Left ventricle myocardium inferior (tissue), 1 donor: ENCODE measurements around the gene EEF2KMT. TPM values are rescaled to one million over a fixed set of nuclear protein-coding genes. Genes with fewer than 3 reads are reported as not detected.
"Not testable (repeated sequence)": the region's sequence is repeated elsewhere in the genome, so short reads cannot be mapped to it uniquely, and the experiment has no call there.

Experiments
- DNase-seq: peaks from one replicate; pipeline ENCODE4 v3.0.0-alpha.2; 2020
- H3K27ac ChIP-seq: fragments of 200-600 bp; replicated peaks from 2 replicates; pipeline ENCODE4 v1.8.0; 2021
- H3K27me3 ChIP-seq: fragments of 200-600 bp; 2 replicates; pipeline ENCODE4 v1.8.0; 2021; ENCODE audit warnings: low read depth
- H3K36me3 ChIP-seq: fragments of 200-600 bp; 2 replicates; pipeline ENCODE4 v1.8.0; 2021
- H3K4me1 ChIP-seq: fragments of 200-600 bp; 2 replicates; pipeline ENCODE4 v1.8.0; 2021
- H3K4me3 ChIP-seq: fragments of 200-600 bp; 2 replicates; pipeline ENCODE4 v1.8.0; 2021; ENCODE audit warnings: mild to moderate bottlenecking, moderate library complexity
- H3K9me3 ChIP-seq: fragments of 200-600 bp; replicated peaks from 2 replicates; pipeline ENCODE4 v1.8.0; 2021
- intact Hi-C: fragments of 100-400 bp; cut with micrococcal nuclease; formaldehyde crosslinking; loops from one replicate; pipeline ENCODE4 v1.11.0; 2022
- total RNA-seq: library from RNA; stranded (reverse); fragmentation: NEBNext Ultra II Directional; extraction: Animal tissue kit (Norgen Biotek cat#: 25700); gene quantifications from one replicate; pipeline ENCODE4 v1.2.1, GENCODE V29; 2021
- TF ChIP-seq, protein P1 (sequence below): fragments of 200-600 bp; IDR thresholded peaks from 2 replicates; pipeline ENCODE4 v1.8.0; 2021; ENCODE audit warnings: antibody characterized with exemption, mild to moderate bottlenecking, borderline replicate concordance
- donor health status: DM: no; HTN: yes; CAD: no; lungs with severe emphysema.

EEF2KMT gene
- total RNA-seq, 1 donor from 2014 or later: 7.3 TPM

DNA sequence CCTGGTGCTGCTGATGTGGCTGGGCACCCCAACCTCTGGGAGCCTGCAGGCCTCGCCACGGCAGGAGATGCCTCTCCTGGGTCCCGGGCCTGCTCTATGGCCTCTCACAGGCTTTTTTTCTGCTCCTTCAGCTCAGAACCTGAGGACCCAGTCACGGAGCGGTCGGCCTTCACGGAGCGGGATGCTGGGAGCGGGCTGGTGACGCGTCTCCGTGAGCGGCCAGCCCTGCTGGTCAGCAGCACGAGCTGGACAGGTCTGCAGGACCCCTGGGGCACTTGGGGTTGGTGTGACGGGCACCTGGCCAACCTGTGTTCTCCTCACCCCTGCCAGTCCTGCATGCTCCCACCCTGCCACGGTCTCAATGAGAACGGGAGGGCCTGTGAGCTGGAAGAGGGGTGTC lies 19.0 kb downstream of the EEF2KMT start:
- intact Hi-C loops: no loop called here
- H3K4me3 ChIP-seq: no peak overlapping the region
- no peaks in the 10 kb centered on the region for H3K27me3 ChIP-seq
- peaks cover 7% of the 10 kb centered on the region for H3K4me1 ChIP-seq
- DNase-seq: no peak
- no peak overlapping the region for H3K27ac ChIP-seq
- peaks cover 71% of the 10 kb centered on the region for H3K36me3 ChIP-seq
- TF ChIP-seq, protein P1, sequence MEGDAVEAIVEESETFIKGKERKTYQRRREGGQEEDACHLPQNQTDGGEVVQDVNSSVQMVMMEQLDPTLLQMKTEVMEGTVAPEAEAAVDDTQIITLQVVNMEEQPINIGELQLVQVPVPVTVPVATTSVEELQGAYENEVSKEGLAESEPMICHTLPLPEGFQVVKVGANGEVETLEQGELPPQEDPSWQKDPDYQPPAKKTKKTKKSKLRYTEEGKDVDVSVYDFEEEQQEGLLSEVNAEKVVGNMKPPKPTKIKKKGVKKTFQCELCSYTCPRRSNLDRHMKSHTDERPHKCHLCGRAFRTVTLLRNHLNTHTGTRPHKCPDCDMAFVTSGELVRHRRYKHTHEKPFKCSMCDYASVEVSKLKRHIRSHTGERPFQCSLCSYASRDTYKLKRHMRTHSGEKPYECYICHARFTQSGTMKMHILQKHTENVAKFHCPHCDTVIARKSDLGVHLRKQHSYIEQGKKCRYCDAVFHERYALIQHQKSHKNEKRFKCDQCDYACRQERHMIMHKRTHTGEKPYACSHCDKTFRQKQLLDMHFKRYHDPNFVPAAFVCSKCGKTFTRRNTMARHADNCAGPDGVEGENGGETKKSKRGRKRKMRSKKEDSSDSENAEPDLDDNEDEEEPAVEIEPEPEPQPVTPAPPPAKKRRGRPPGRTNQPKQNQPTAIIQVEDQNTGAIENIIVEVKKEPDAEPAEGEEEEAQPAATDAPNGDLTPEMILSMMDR: no peak
- no peaks in the 10 kb centered on the region for H3K9me3 ChIP-seq

DNA sequence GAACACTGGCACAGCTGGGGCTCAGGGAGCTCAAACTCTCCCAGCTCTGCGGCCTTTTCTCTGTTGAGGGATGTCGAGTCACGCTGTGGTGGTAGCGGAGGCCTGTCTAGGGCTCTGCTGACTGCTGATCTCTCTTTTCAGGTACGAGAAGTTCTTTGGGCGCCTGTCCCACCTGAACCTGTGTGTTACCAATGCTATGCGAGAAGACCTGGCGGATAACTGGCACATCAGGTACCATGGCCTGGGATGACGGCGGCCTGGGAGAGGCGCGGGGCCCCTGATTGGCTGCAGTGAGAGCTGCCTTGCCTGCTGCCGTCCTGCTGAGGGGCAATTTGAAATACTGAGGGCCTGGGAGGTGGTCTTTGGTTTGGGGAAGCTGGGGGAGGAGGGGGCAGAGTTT lies 20.3 kb downstream of the EEF2KMT start:
- Histone ChIP-seq H3K4me1 (peaks cover 8% of the 10 kb centered on the region), H3K27me3 (no peaks in the 10 kb centered on the region), H3K36me3 (peaks cover 61% of the 10 kb centered on the region), H3K9me3 (no peaks in the 10 kb centered on the region), H3K4me3 (no peak overlapping the region), H3K27ac (no peak overlapping the region)
- intact Hi-C loops: no loop called here
- no peak for DNase-seq
- TF ChIP-seq, protein P1: no peak

DNA sequence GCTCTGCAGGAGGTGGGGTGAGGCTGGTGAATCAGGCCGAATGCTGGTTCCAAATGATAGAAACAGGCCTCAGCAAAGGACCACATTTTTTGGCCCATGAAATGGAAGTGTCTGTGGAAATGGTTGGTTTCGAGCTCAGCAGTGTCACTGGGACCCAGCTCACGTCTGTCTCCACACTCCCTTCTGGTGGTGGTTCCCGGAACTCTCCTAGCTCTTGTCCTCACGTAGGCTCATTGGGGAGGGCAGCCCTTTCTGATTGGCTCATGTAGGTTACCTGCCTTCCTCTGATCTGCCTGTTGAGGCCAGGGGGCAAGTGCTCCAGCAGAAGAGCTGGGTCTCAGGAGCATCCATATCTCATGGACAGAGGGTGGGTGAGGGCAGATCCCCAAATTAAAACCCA lies 22.0 kb downstream of the EEF2KMT start:
- Histone ChIP-seq H3K4me1 (peaks cover 22% of the 10 kb centered on the region), H3K27me3 (no peaks in the 10 kb centered on the region), H3K27ac (no peak overlapping the region), H3K4me3 (no peak overlapping the region), H3K36me3 (peaks cover 52% of the 10 kb centered on the region), H3K9me3 (no peaks in the 10 kb centered on the region)
- TF ChIP-seq, protein P1: no peak
- no peak for DNase-seq
- intact Hi-C loops: no loop called here

DNA sequence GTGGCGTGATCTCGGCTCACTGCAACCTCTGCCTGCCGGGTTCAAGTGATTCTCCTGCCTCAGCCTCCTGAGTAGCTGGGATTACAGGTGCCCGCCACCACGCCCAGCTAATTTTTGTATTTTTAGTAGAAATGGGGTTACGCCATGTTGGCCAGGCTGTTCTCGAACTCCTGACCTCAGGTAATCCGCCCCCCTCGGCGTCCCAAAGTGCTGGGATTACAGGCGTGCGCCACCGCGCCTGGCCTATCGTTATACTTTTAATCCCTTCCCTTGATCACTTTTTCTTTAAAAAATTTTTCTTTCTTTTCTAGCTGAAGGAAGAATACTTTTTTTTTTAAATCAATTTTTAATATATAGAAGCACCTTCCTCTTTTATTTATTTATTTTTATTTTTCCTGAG lies 23.8 kb downstream of the EEF2KMT start:
- H3K27me3 ChIP-seq, H3K4me3 ChIP-seq, H3K9me3 ChIP-seq, DNase-seq, intact Hi-C loops, H3K27ac ChIP-seq: not testable (repeated sequence)
- peaks cover 37% of the 10 kb centered on the region for H3K36me3 ChIP-seq
- peaks cover 22% of the 10 kb centered on the region for H3K4me1 ChIP-seq

- Histone ChIP-seq H3K4me1 (peaks cover 22% of the 10 kb centered on the region), H3K27ac (no peak overlapping the region), H3K36me3 (peaks cover 36% of the 10 kb centered on the region), H3K4me3 (no peak overlapping the region), H3K9me3 (no peaks in the 10 kb centered on the region), H3K27me3 (no peaks in the 10 kb centered on the region)
- TF ChIP-seq, protein P1: no peak
- intact Hi-C loops: no loop called here
- DNase-seq: no peak
These were observed 24.3 kb downstream of the EEF2KMT start for GRCh38 chr16:5073279-5073629.

GRCh38 chr16:5072334-5073278 lies 25.0 kb downstream of the EEF2KMT start:
- Histone ChIP-seq H3K9me3 (no peaks in the 10 kb centered on the region), H3K4me1 (peaks cover 22% of the 10 kb centered on the region), H3K27me3 (no peaks in the 10 kb centered on the region), H3K36me3 (peaks cover 30% of the 10 kb centered on the region), H3K4me3 (peak overlapping the region; percentile 91), H3K27ac (peak overlapping the region; percentile 91)
- no peak for DNase-seq
- intact Hi-C loops: no loop called here
- TF ChIP-seq, protein P1: no peak
